Measurements from ENCODE around the gene TRMT2A.
"Not testable (repeated sequence)": the region's sequence is repeated elsewhere in the genome, so short reads cannot be mapped to it uniquely, and the experiment has no call there.

TRMT2A gene

GRCh38 chr22:20116951-20117632, at the start of gene TRMT2A:
Gene TRMT2A, minus strand, starts transcription at chr22:20117226. Its CDS starts 320 bp downstream, at chr22:20116906.
- ATAC-seq: peak; percentile 93
- Mint-ChIP-seq H3K27ac (peak within 1 kb of the TSS; percentile 98), H3K4me3 (peak within 1 kb of the TSS; percentile 93), H3K36me3 (peaks cover 30% of the 10 kb centered on the region), H3K4me1 (peaks cover 75% of the 10 kb centered on the region), H3K27me3 (no peaks in the 10 kb centered on the region), H3K9me3 (no peaks in the 10 kb centered on the region)

- Mint-ChIP-seq H3K4me3 (no peak overlapping the region), H3K4me1 (no peaks in the 10 kb centered on the region), H3K27me3 (peaks cover 12% of the 10 kb centered on the region), H3K9me3 (peaks cover 12% of the 10 kb centered on the region), H3K27ac (no peak overlapping the region), H3K36me3 (no peaks in the 10 kb centered on the region)
- ATAC-seq: no peak
Measured at GRCh38 chr22:20166703-20167102, 49.7 kb upstream of the TRMT2A start.

GRCh38 chr22:20165913-20166312, 48.9 kb upstream of the TRMT2A start:
- ATAC-seq: no peak
- Mint-ChIP-seq H3K4me1 (no peaks in the 10 kb centered on the region), H3K9me3 (peaks cover 12% of the 10 kb centered on the region), H3K27ac (no peak overlapping the region), H3K4me3 (no peak overlapping the region), H3K27me3 (peaks cover 9% of the 10 kb centered on the region), H3K36me3 (no peaks in the 10 kb centered on the region)

GRCh38 chr22:20165421-20165820, 48.4 kb upstream of the TRMT2A start:
- H3K27ac Mint-ChIP-seq: no peak overlapping the region
- no peaks in the 10 kb centered on the region for H3K36me3 Mint-ChIP-seq
- peaks cover 6% of the 10 kb centered on the region for H3K27me3 Mint-ChIP-seq
- ATAC-seq: no peak
- peaks cover 12% of the 10 kb centered on the region for H3K9me3 Mint-ChIP-seq
- no peaks in the 10 kb centered on the region for H3K4me1 Mint-ChIP-seq
- H3K4me3 Mint-ChIP-seq: no peak overlapping the region

GRCh38 chr22:20164863-20165262, 47.8 kb upstream of the TRMT2A start:
- no peak for ATAC-seq
- Mint-ChIP-seq H3K9me3 (peaks cover 12% of the 10 kb centered on the region), H3K27me3 (peaks cover 7% of the 10 kb centered on the region), H3K36me3 (no peaks in the 10 kb centered on the region), H3K27ac (no peak overlapping the region), H3K4me3 (no peak overlapping the region), H3K4me1 (no peaks in the 10 kb centered on the region)

- Mint-ChIP-seq H3K4me3 (no peak overlapping the region), H3K9me3 (peaks cover 12% of the 10 kb centered on the region), H3K4me1 (peaks cover 7% of the 10 kb centered on the region), H3K27me3 (peaks cover 48% of the 10 kb centered on the region), H3K36me3 (no peaks in the 10 kb centered on the region), H3K27ac (no peak overlapping the region)
- ATAC-seq: no peak
Measured at GRCh38 chr22:20160041-20160440, 43.0 kb upstream of the TRMT2A start.

- Mint-ChIP-seq H3K9me3 (peaks cover 12% of the 10 kb centered on the region), H3K27me3 (peaks cover 53% of the 10 kb centered on the region)
- H3K27ac Mint-ChIP-seq, H3K36me3 Mint-ChIP-seq, ATAC-seq, H3K4me1 Mint-ChIP-seq, H3K4me3 Mint-ChIP-seq: not testable (repeated sequence)
Measured at GRCh38 chr22:20159531-20159930, 42.5 kb upstream of the TRMT2A start.

- peaks cover 57% of the 10 kb centered on the region for H3K27me3 Mint-ChIP-seq
- no peak overlapping the region for H3K4me3 Mint-ChIP-seq
- H3K36me3 Mint-ChIP-seq: no peaks in the 10 kb centered on the region
- H3K4me1 Mint-ChIP-seq: peaks cover 7% of the 10 kb centered on the region
- no peak for ATAC-seq
- peaks cover 9% of the 10 kb centered on the region for H3K9me3 Mint-ChIP-seq
- no peak overlapping the region for H3K27ac Mint-ChIP-seq
Measured at GRCh38 chr22:20159076-20159475, 42.0 kb upstream of the TRMT2A start.

GRCh38 chr22:20158391-20159036, 41.5 kb upstream of the TRMT2A start:
- H3K27me3 Mint-ChIP-seq: peaks cover 63% of the 10 kb centered on the region
- peaks cover 7% of the 10 kb centered on the region for H3K4me1 Mint-ChIP-seq
- H3K9me3 Mint-ChIP-seq: peaks cover 6% of the 10 kb centered on the region
- H3K27ac Mint-ChIP-seq: no peak overlapping the region
- H3K4me3 Mint-ChIP-seq: no peak overlapping the region
- H3K36me3 Mint-ChIP-seq: no peaks in the 10 kb centered on the region
- ATAC-seq: no peak

GRCh38 chr22:20157430-20158183, 40.6 kb upstream of the TRMT2A start:
- H3K4me3 Mint-ChIP-seq: no peak overlapping the region
- peaks cover 64% of the 10 kb centered on the region for H3K27me3 Mint-ChIP-seq
- ATAC-seq: no peak
- peaks cover 6% of the 10 kb centered on the region for H3K9me3 Mint-ChIP-seq
- no peak overlapping the region for H3K27ac Mint-ChIP-seq
- H3K36me3 Mint-ChIP-seq: no peaks in the 10 kb centered on the region
- peaks cover 7% of the 10 kb centered on the region for H3K4me1 Mint-ChIP-seq

- H3K27ac Mint-ChIP-seq: no peak overlapping the region
- peak; percentile 72 for ATAC-seq
- no peak overlapping the region for H3K4me3 Mint-ChIP-seq
- peaks cover 64% of the 10 kb centered on the region for H3K27me3 Mint-ChIP-seq
- H3K4me1 Mint-ChIP-seq: peaks cover 7% of the 10 kb centered on the region
- H3K9me3 Mint-ChIP-seq: peaks cover under 1% of the 10 kb centered on the region
- H3K36me3 Mint-ChIP-seq: no peaks in the 10 kb centered on the region
Measured at GRCh38 chr22:20156611-20157429, 39.8 kb upstream of the TRMT2A start.

GRCh38 chr22:20156042-20156389, 39.0 kb upstream of the TRMT2A start:
- no peak overlapping the region for H3K27ac Mint-ChIP-seq
- H3K4me1 Mint-ChIP-seq: peaks cover 7% of the 10 kb centered on the region
- no peak for ATAC-seq
- H3K36me3 Mint-ChIP-seq: no peaks in the 10 kb centered on the region
- H3K4me3 Mint-ChIP-seq: no peak overlapping the region
- no peaks in the 10 kb centered on the region for H3K9me3 Mint-ChIP-seq
- H3K27me3 Mint-ChIP-seq: peaks cover 64% of the 10 kb centered on the region

- Mint-ChIP-seq H3K36me3 (no peaks in the 10 kb centered on the region), H3K27me3 (peaks cover 63% of the 10 kb centered on the region), H3K27ac (no peak overlapping the region), H3K4me3 (no peak overlapping the region), H3K9me3 (no peaks in the 10 kb centered on the region), H3K4me1 (peaks cover 7% of the 10 kb centered on the region)
- ATAC-seq: no peak
Measured at GRCh38 chr22:20155330-20156041, 38.5 kb upstream of the TRMT2A start.

- peaks cover 7% of the 10 kb centered on the region for H3K4me1 Mint-ChIP-seq
- H3K27me3 Mint-ChIP-seq: peaks cover 55% of the 10 kb centered on the region
- no peaks in the 10 kb centered on the region for H3K36me3 Mint-ChIP-seq
- no peak for ATAC-seq
- H3K27ac Mint-ChIP-seq: no peak overlapping the region
- no peak overlapping the region for H3K4me3 Mint-ChIP-seq
- H3K9me3 Mint-ChIP-seq: no peaks in the 10 kb centered on the region
Measured at GRCh38 chr22:20154602-20155187, 37.7 kb upstream of the TRMT2A start.

Measured in stimulated activated memory B cell treated with anti-CD40 and anti-IgM and Interleukin-4, amounts not matched to agents 10 μg/mL and 1 μg/mL and 100 μg/mL, for 72 hours (primary cell).